IPS DF 4.7 (cell line): Measurements from ENCODE around the gene SIX1.

ENCODE experiments used
- DNase-seq: peaks from one replicate; pipeline ENCODE4 v3.0.0-alpha.2; 2013; ENCODE audit warnings: low spot score; ENCODE audit errors: extremely low read depth

The SIX1 gene

GRCh38 chr14:60594062-60594461 lies 55.2 kb downstream of the SIX1 start:
- DNase-seq = no peak
